Ovary (tissue), 3 donors: ENCODE results near the gene LGR6.

Experiments used
- CTCF ChIP-seq, 3 donors: fragments of 450-650 bp in 2 of 3; fragments of 200-600 bp in 1 of 3; IDR thresholded peaks; one replicate each; pipeline versions ENCODE4 v1.5.1 to v1.8.0; 2016 to 2022; ENCODE audit warnings: antibody characterized with exemption in 3 of 3, mild to moderate bottlenecking in 1 of 3
- POLR2A ChIP-seq: fragments of 450-650 bp; IDR thresholded peaks from one replicate; pipeline ENCODE4 v1.6.1; 2017; ENCODE audit warnings: antibody characterized with exemption, mild to moderate bottlenecking, moderate library complexity
- donor health status: DM: no; HTN: no; CAD: no.

- TF ChIP-seq CTCF (IDR thresholded peaks at IDR 0.05) = no peak
- no peak for TF ChIP-seq POLR2A
Measured at GRCh38 chr1:202247104-202247503, 53.5 kb downstream of the LGR6 start.
